Measurements from ENCODE around the gene MALL. TPM values are rescaled to one million over a fixed set of nuclear protein-coding genes. Genes with fewer than 3 reads are reported as not detected.
"Not testable (repeated sequence)": the region's sequence is repeated elsewhere in the genome, so short reads cannot be mapped to it uniquely, and the experiment has no call there.

The MALL gene
- total RNA-seq, 2 experiments from 2014 or later = not detected

DNA sequence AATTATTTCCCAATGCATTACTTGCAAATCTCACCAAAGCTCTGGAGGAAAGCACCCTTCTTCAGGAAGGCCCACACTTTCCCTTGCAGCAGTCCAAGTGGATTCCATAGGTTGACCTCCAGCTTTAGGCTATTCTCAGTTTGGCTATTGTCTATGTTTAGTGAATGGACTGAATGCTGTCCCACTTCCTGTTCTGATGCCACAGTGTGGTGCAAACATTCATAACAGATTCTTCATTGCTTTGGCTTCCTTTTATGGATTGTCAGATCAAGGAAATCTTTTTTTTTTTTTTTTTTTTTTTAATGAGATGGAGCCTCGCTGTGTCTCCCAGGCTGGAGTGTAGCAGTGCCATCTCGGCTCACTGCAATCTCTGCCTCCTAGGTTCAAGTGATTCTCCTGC is 55.1 kb downstream of the MALL start:
- H3K36me3 Mint-ChIP-seq (ENCODE audit: low read depth); H3K4me1 Mint-ChIP-seq (ENCODE audit: low read depth); H3K27me3 ChIP-seq (ENCODE audit: control insufficient read depth in 1 of 2, insufficient read depth in 2 of 2, low read length in 2 of 2); H3K9me3 Mint-ChIP-seq; H3K4me3 ChIP-seq (ENCODE audit: low read length); H3K4me1 ChIP-seq (ENCODE audit: insufficient read depth, low read length); POLR2A ChIA-PET; H3K27ac ChIP-seq (ENCODE audit: low read depth in 1 of 2, low read length in 2 of 2); H3K4me3 Mint-ChIP-seq; H3K27me3 Mint-ChIP-seq; DNase-seq; H3K36me3 ChIP-seq (ENCODE audit: insufficient read depth, low read length); H3K9me3 ChIP-seq (ENCODE audit: control insufficient read depth in 1 of 2, insufficient read depth in 1 of 2, low read length in 2 of 2); intact Hi-C loops (cut with DNase I, micrococcal nuclease); ATAC-seq (ENCODE audit: poor library complexity); CTCF ChIA-PET; H3K27ac Mint-ChIP-seq: not testable (repeated sequence)

DNA sequence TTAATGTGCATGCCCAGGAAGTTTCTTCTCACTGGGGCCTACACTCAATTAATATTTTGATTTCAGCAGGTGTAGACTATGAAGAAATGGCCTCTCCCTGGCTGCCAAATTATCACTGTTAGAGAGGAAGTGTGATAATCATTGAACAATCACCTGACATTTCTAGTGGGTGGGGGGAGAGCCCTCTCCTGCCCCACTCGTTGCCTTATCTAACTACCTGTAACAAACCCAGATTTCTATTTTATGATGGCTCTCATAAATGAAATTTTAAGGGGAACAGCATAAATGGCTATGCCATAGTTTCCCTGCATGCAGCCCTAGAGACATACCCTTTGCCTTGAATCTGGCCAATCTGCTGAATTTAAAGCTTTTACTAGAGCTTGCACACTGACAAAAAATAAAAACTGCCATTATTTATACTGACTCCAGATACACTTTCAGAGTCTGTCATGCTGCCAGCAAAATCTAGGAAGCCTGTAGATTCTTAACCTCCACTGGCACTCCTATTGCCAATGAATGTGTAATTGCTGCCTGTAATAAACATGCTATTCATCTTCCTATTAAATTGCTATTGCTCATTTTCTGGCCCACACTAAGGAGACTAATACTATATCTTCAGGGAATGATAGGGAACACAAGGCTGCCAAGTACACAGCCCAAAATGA is 55.8 kb downstream of the MALL start:
- POLR2A ChIA-PET, DNase-seq: not testable (repeated sequence)

DNA sequence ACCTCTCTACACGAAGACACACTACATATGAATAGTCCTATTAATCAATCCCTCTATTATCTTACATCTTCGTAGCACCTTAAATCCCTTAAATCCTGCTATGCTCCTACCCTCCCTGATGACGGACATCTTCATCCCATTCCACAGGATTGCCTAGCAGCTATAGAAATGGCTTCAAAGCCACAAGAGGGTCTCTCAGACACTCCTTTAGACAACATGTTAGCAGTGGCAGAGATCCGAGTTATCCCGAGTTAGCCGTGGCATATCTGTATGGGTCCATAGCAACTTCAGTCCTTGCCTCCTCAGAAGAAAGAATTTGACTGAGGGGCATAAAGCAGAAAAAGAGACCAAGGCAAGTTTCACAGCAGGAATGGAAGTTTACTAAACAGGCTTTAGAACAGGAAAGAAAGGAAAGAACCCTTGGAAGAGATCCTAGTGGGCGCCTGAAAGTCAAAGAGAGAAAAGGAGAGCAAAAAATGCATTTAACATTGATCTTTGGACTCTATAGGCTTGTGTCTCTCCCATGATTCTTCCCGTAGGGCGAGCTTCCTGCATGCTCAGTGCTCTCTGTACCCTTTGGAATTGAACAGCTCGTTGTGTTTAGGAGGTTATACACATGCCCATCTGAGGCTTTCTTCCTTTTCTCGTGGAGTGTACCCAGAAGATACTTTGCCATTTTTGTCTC is 56.5 kb downstream of the MALL start:
- H3K27me3 Mint-ChIP-seq; H3K36me3 ChIP-seq (ENCODE audit: insufficient read depth, low read length); CTCF ChIA-PET; DNase-seq; ATAC-seq (ENCODE audit: poor library complexity); H3K4me3 Mint-ChIP-seq; H3K9me3 Mint-ChIP-seq; POLR2A ChIA-PET; H3K4me1 Mint-ChIP-seq (ENCODE audit: low read depth); H3K36me3 Mint-ChIP-seq (ENCODE audit: low read depth); H3K9me3 ChIP-seq (ENCODE audit: control insufficient read depth in 1 of 2, insufficient read depth in 1 of 2, low read length in 2 of 2); H3K4me3 ChIP-seq (ENCODE audit: low read length); H3K27me3 ChIP-seq (ENCODE audit: control insufficient read depth in 1 of 2, insufficient read depth in 2 of 2, low read length in 2 of 2); H3K27ac Mint-ChIP-seq; H3K27ac ChIP-seq (ENCODE audit: low read depth in 1 of 2, low read length in 2 of 2); intact Hi-C loops (cut with DNase I, micrococcal nuclease); H3K4me1 ChIP-seq (ENCODE audit: insufficient read depth, low read length): not testable (repeated sequence)

More for the DNA sequence above, 55.8 kb downstream of the MALL start:
- H3K9me3 ChIP-seq (ENCODE audit: control insufficient read depth in 1 of 2, insufficient read depth in 1 of 2, low read length in 2 of 2); H3K36me3 Mint-ChIP-seq (ENCODE audit: low read depth); H3K4me1 ChIP-seq (ENCODE audit: insufficient read depth, low read length); H3K4me3 Mint-ChIP-seq; H3K27me3 Mint-ChIP-seq; CTCF ChIA-PET; intact Hi-C loops (cut with DNase I, micrococcal nuclease); H3K4me3 ChIP-seq (ENCODE audit: low read length); ATAC-seq (ENCODE audit: poor library complexity); H3K4me1 Mint-ChIP-seq (ENCODE audit: low read depth); H3K9me3 Mint-ChIP-seq; H3K36me3 ChIP-seq (ENCODE audit: insufficient read depth, low read length); H3K27ac Mint-ChIP-seq; H3K27ac ChIP-seq (ENCODE audit: low read depth in 1 of 2, low read length in 2 of 2); H3K27me3 ChIP-seq (ENCODE audit: control insufficient read depth in 1 of 2, insufficient read depth in 2 of 2, low read length in 2 of 2): not testable (repeated sequence)

DNA sequence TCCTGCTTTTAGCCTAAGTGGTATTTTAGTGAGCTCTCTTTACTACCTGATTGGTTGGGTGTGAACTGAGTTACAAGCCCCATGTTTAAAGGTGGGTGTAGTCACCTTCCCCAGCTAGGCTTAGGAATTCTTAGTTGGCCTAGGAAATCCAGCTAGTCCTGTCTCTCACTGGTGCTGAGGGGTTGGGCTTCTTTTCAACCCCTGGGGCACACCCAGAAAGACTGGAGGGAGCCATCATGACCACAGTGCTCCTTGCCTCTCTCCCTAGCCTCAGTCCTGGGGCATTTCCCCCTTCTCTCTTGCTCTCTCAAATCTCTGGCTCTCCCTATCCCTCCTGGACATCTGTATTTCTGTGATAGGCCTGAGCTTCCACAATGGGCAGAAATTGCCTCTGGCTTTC is 57.6 kb downstream of the MALL start:
- intact Hi-C loops (cut with DNase I, micrococcal nuclease); ATAC-seq (ENCODE audit: poor library complexity); DNase-seq; H3K4me3 ChIP-seq (ENCODE audit: low read length); H3K4me1 Mint-ChIP-seq (ENCODE audit: low read depth); H3K27ac ChIP-seq (ENCODE audit: low read depth in 1 of 2, low read length in 2 of 2); H3K36me3 ChIP-seq (ENCODE audit: insufficient read depth, low read length); H3K4me1 ChIP-seq (ENCODE audit: insufficient read depth, low read length); H3K27me3 Mint-ChIP-seq; H3K9me3 ChIP-seq (ENCODE audit: control insufficient read depth in 1 of 2, insufficient read depth in 1 of 2, low read length in 2 of 2); H3K27ac Mint-ChIP-seq; H3K4me3 Mint-ChIP-seq; POLR2A ChIA-PET; H3K9me3 Mint-ChIP-seq; H3K27me3 ChIP-seq (ENCODE audit: control insufficient read depth in 1 of 2, insufficient read depth in 2 of 2, low read length in 2 of 2); CTCF ChIA-PET; H3K36me3 Mint-ChIP-seq (ENCODE audit: low read depth): not testable (repeated sequence)

DNA sequence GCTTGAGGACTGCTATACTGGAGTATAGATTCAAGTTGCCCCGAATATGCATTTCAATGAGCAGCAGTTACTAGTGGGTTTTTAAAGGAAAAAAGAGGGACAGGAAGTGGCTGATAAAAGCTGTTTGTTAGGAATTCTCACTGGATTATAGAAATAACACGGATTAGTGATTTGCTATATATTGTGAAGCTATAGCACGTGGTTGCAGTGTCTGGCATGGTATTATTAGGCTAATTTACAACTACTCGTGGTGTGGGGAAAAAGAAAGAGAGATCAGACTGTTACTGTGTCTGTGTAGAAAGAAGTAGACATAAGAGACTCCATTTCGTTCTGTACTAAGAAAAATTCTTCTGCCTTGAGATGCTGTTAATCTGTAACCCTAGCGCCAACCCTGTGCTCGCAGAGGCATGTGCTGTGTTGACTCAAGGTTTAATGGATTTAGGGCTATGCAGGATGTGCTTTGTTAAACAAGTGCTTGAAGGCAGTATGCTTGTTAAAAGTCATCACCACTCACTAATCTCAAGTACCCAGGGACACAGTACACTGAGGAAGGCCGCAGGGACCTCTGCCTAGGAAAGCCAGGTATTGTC is 59.7 kb downstream of the MALL start:
- CTCF ChIA-PET; H3K4me3 Mint-ChIP-seq; H3K36me3 ChIP-seq (ENCODE audit: insufficient read depth, low read length); H3K27ac Mint-ChIP-seq; H3K4me3 ChIP-seq (ENCODE audit: low read length); H3K4me1 Mint-ChIP-seq (ENCODE audit: low read depth); H3K36me3 Mint-ChIP-seq (ENCODE audit: low read depth); H3K9me3 ChIP-seq (ENCODE audit: control insufficient read depth in 1 of 2, insufficient read depth in 1 of 2, low read length in 2 of 2); H3K27ac ChIP-seq (ENCODE audit: low read depth in 1 of 2, low read length in 2 of 2); H3K4me1 ChIP-seq (ENCODE audit: insufficient read depth, low read length); intact Hi-C loops (cut with DNase I, micrococcal nuclease); DNase-seq; ATAC-seq (ENCODE audit: poor library complexity); H3K27me3 ChIP-seq (ENCODE audit: control insufficient read depth in 1 of 2, insufficient read depth in 2 of 2, low read length in 2 of 2); POLR2A ChIA-PET; H3K9me3 Mint-ChIP-seq; H3K27me3 Mint-ChIP-seq: not testable (repeated sequence)

DNA sequence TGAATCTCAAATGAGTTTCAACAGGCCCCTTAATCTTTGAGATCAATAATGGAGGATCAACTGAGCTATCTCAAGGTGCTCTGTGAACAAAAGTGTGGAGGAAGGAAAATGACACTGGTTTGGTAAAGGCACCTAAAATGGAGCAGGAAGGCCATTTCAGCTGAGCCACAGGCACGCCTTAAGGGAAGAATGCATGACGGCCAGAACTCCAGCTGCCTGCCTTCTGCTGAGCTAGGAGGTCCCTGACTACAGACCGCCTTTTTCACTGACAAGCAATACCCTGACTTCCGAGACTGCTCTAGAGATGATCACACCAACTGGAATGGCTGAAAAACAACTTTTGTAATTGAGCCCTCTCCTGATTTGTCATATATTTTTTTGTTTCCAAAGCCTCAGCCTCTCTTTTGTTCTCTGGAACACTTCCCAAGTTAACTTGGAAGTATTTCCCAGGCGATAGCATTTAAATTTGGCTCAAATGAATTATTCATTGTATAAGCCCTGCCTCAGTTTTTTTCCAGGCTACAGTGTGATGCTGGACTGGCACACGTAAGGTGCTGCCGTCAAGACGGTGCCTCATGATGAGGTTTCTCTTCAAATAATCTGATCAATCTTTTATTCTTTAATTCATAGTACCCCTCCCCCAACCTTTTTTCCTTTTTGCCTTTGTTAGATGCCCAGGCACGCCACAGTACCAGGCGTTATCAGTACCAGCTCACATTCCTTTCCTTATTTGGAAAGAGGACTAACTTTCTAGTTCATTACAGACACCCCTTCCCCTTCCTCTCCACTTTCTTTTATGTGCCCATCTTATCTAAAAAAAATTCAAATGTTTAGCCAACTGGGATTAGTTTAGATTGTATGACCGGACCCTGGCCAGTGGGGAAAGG is 60.9 kb downstream of the MALL start:
- H3K36me3 Mint-ChIP-seq (ENCODE audit: low read depth); H3K4me3 Mint-ChIP-seq; H3K9me3 Mint-ChIP-seq; POLR2A ChIA-PET; H3K27me3 Mint-ChIP-seq; H3K27me3 ChIP-seq (ENCODE audit: control insufficient read depth in 1 of 2, insufficient read depth in 2 of 2, low read length in 2 of 2); H3K9me3 ChIP-seq (ENCODE audit: control insufficient read depth in 1 of 2, insufficient read depth in 1 of 2, low read length in 2 of 2); H3K27ac ChIP-seq (ENCODE audit: low read depth in 1 of 2, low read length in 2 of 2); CTCF ChIA-PET; H3K27ac Mint-ChIP-seq; DNase-seq; intact Hi-C loops (cut with DNase I, micrococcal nuclease); H3K4me3 ChIP-seq (ENCODE audit: low read length); H3K4me1 ChIP-seq (ENCODE audit: insufficient read depth, low read length); H3K36me3 ChIP-seq (ENCODE audit: insufficient read depth, low read length); ATAC-seq (ENCODE audit: poor library complexity); H3K4me1 Mint-ChIP-seq (ENCODE audit: low read depth): not testable (repeated sequence)
